HepG2 (cell line): Measurements from ENCODE around the gene RMRP. TPM values are rescaled to one million over a fixed set of nuclear protein-coding genes. Genes with fewer than 3 reads are reported as not detected.

Source experiments
- ATAC-seq: fragments of 200-7000 bp; cut with Tn5 transposase; 3 replicates; pipeline ENCODE4 v1.9.1; 2020; ENCODE audit warnings: mild to moderate bottlenecking, moderate library complexity
- BruUV-seq: library from RNA; stranded (reverse); fragments of 400-500 nt; replicated peaks from 2 replicates; lab custom pipeline; 2021; lab: Mats Ljungman, UMichigan
- CTCF ChIA-PET: fragments of 300-600 bp; formaldehyde crosslinking; extraction: SDS; loops from one replicate; lab custom pipeline; 2021; ENCODE audit warnings: low total read pairs, inconsistent platforms, low intra/inter-chr PET ratio; lab: Yijun Ruan, JAX
- POLR2A ChIA-PET: fragments of 350-600 bp; sonication (Branson Sonifier 250); formaldehyde crosslinking; loops from one replicate; lab custom pipeline; 2020; ENCODE audit warnings: antibody characterized with exemption, inconsistent platforms; lab: Yijun Ruan, JAX
- DNase-seq: peaks from one replicate; pipeline ENCODE4 v3.0.0-alpha.2; 2015; ENCODE audit warnings: low spot score
- FAIRE-seq: peaks from 3 replicates; lab custom pipeline; 2011; peaks lifted over from hg19 to GRCh38; lab: Jason Lieb, UNC
- H2AFZ ChIP-seq: one replicate; pipeline ENCODE4 v1.6.1; 2011; ENCODE audit warnings: low read length, inconsistent platforms
- H3K27ac ChIP-seq: fragments of 300-600 bp; 3 replicates; pipeline ENCODE4 v1.8.0; 2011; ENCODE audit warnings: mixed run types, mild to moderate bottlenecking, mixed read lengths, low read length, inconsistent platforms; ENCODE audit not compliant: insufficient read depth; ENCODE audit errors: extremely low read length
- H3K27me3 ChIP-seq, 2 experiments: fragments of 200-600 bp in 1 of 2; 2 replicates in 1 of 2; 3 replicates in 1 of 2; pipeline versions ENCODE4 v1.6.0 to v1.8.0; 2011; ENCODE audit warnings: low read length in 2 of 2, mild to moderate bottlenecking in 2 of 2, moderate library complexity in 2 of 2, inconsistent platforms in 1 of 2; ENCODE audit not compliant: insufficient read depth in 2 of 2, control insufficient read depth in 1 of 2
- H3K36me3 ChIP-seq, 2 experiments: fragments of 200-600 bp in 1 of 2; replicated peaks in 1 of 2; 2 replicates in 1 of 2; 3 replicates in 1 of 2; pipeline versions ENCODE4 v1.5.1 to v1.8.0; 2011; ENCODE audit warnings: low read length in 2 of 2, inconsistent platforms in 1 of 2; ENCODE audit not compliant: insufficient read depth in 2 of 2, control insufficient read depth in 1 of 2
- H3K4me1 ChIP-seq: 2 replicates; pipeline ENCODE4 v1.5.1; 2012; ENCODE audit warnings: low read length, inconsistent platforms; ENCODE audit not compliant: insufficient read depth
- H3K4me2 ChIP-seq: 2 replicates; pipeline ENCODE4 v1.6.0; 2011; ENCODE audit warnings: low read depth, low read length, inconsistent platforms
- H3K4me3 ChIP-seq, 3 experiments: fragments of 200-600 bp in 1 of 3; sonication (generic), shearing (Covaris generic) in 1 of 3; replicated peaks in 1 of 3; 2 replicates each; pipeline ENCODE4 v1.5.1; 2011 to 2016; ENCODE audit warnings: low read length in 3 of 3, inconsistent platforms in 2 of 3, low read depth in 2 of 3, mild to moderate bottlenecking in 2 of 3, control low read depth in 1 of 3, mixed read lengths in 1 of 3; ENCODE audit not compliant: insufficient read depth in 1 of 3
- H3K79me2 ChIP-seq: one replicate; pipeline ENCODE4 v1.6.1; 2011; ENCODE audit warnings: low read length, inconsistent platforms; ENCODE audit not compliant: insufficient read depth
- H3K9ac ChIP-seq: 2 replicates; pipeline ENCODE4 v1.6.0; 2011; ENCODE audit warnings: mild to moderate bottlenecking, low read depth, low read length, inconsistent platforms; ENCODE audit not compliant: insufficient read depth
- H3K9me3 ChIP-seq: 2 replicates; pipeline ENCODE4 v1.5.1; 2012; ENCODE audit warnings: mild to moderate bottlenecking, low read length
- H4K20me1 ChIP-seq: 2 replicates; pipeline ENCODE4 v1.6.0; 2011; ENCODE audit warnings: inconsistent platforms, mild to moderate bottlenecking, low read length, moderate library complexity; ENCODE audit not compliant: insufficient read depth
- HOXA9 ChIP-seq: sonication (generic); formaldehyde crosslinking; IDR thresholded peaks from 2 replicates; pipeline ENCODE4 v1.8.1; 2022; ENCODE audit warnings: missing genetic modification reagents, mild to moderate bottlenecking, moderate library complexity, borderline replicate concordance
- MEIS2 ChIP-seq: sonication (generic); formaldehyde crosslinking; IDR thresholded peaks from 2 replicates; pipeline ENCODE4 v1.9.0; 2021; ENCODE audit warnings: mild to moderate bottlenecking, missing genetic modification reagents
- ZNF180 ChIP-seq: sonication (generic); formaldehyde crosslinking; IDR thresholded peaks from 2 replicates; pipeline ENCODE4 v1.4.0; 2020; ENCODE audit warnings: low read depth, missing genetic modification reagents, borderline replicate concordance
- ZNF260 ChIP-seq: sonication (generic); formaldehyde crosslinking; IDR thresholded peaks from 2 replicates; pipeline ENCODE4 v1.4.0; 2020; ENCODE audit warnings: missing genetic modification reagents, low read depth, mild to moderate bottlenecking, borderline replicate concordance
- ZNF274 ChIP-seq: sonication (generic); formaldehyde crosslinking; IDR thresholded peaks from 2 replicates; pipeline ENCODE4 v1.5.1; 2020; ENCODE audit warnings: mild to moderate bottlenecking, missing genetic modification reagents
- ZNF567 ChIP-seq: sonication (generic); formaldehyde crosslinking; IDR thresholded peaks from 2 replicates; pipeline ENCODE4 v1.8.1; 2023; ENCODE audit warnings: mild to moderate bottlenecking, missing genetic modification reagents, borderline replicate concordance
- WGBS: methylation state at CpG from one replicate; pipeline ENCODE4 v1.1.6; 2017; ENCODE audit warnings: low lambda C conversion rate; 5-methylcytosine and 5-hydroxymethylcytosine counted together
- in situ Hi-C: cut with HindIII; loops from 2 replicates; pipeline ENCODE4 v1.10.0; 2017; ENCODE audit warnings: low pct_unique_long_range_greater_than_20kb; ENCODE audit not compliant: extremely low pct_ligation_motif_present
- intact Hi-C: fragments of 100-400 bp; cut with micrococcal nuclease; formaldehyde crosslinking; loops from one replicate; pipeline ENCODE4 v1.10.0; 2022; ENCODE audit not compliant: unreplicated experiment
- polyA plus RNA-seq, 8 experiments: library from polyadenylated mRNA; depleted of rRNA in 3 of 8; stranded (reverse) in 7 of 8; unstranded in 1 of 8; fragments of >200 nt; fragmentation: Illumina TruSeq in 4 of 8; extraction: Trizol in 4 of 8; gene quantifications; 2 replicates each; pipeline versions ENCODE4 v1.2.1 to v1.2.3, GENCODE V29; 2011 to 2016; ENCODE audit warnings: low read depth in 4 of 8, missing spikeins in 1 of 8, mixed read lengths in 1 of 8; ENCODE audit not compliant: insufficient read depth in 1 of 8
- total RNA-seq, 5 experiments: library from RNA; depleted of rRNA; stranded (reverse); fragments of >200 nt; fragmentation: Illumina TruSeq; extraction: Trizol; gene quantifications; 2 replicates each; pipeline ENCODE4 v1.2.3, GENCODE V29; 2016; ENCODE audit warnings: low read depth in 1 of 5
- TF ChIP-seq, protein P1 (sequence below): sonication (generic); formaldehyde crosslinking; IDR thresholded peaks from 2 replicates; pipeline ENCODE4 v1.4.0; 2020; ENCODE audit warnings: mild to moderate bottlenecking, missing genetic modification reagents, borderline replicate concordance
- TF ChIP-seq, protein P2 (sequence below): sonication (generic); formaldehyde crosslinking; IDR thresholded peaks from 2 replicates; pipeline ENCODE4 v1.4.0; 2020; ENCODE audit warnings: missing genetic modification reagents, borderline replicate concordance

Gene RMRP
- total and polyA plus RNA-seq, 2 of the 13 experiments (the other 11 are each of a cell fraction or from before 2014, with no cell fraction given): 51.4 to 4,025 TPM

DNA sequence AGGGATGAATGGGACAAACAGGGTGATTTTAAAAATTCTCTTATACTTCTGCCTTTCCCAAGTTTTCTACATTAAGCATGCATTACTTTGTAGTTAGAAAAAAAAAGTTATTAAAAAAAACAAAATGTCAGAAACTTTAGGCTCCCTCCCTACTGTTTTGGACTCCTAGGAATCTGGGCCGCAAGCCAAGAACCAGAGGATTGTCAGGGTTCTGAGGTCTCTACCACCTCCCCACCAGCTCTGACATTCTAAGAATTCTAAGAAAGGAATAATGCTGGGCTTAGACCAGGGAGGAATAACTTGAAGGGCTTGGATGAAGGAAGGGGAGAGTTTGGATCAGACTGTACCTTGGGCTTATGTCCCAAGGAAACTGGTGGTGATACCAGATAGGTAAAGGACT is 8.2 kb upstream of the RMRP start:
- DNase-seq (no peak), FAIRE-seq (no peak), ATAC-seq (no peak)
- H3K4me3 ChIP-seq: no peak overlapping the region
- H3K9me3 ChIP-seq: no peaks in the 10 kb centered on the region
- H3K9ac ChIP-seq: no peak overlapping the region
- H3K27me3 ChIP-seq: no peaks in the 10 kb centered on the region
- H3K79me2 ChIP-seq: peaks cover 10% of the 10 kb centered on the region
- no peak overlapping the region for H3K27ac ChIP-seq
- WGBS: 100% methylated on average over 1 of the region's 1 CpG
- H3K4me1 ChIP-seq: peaks cover 79% of the 10 kb centered on the region
- H2AFZ ChIP-seq: no peak overlapping the region
- H4K20me1 ChIP-seq: no peaks in the 10 kb centered on the region
- POLR2A ChIA-PET: interaction anchor here (1.7 to 2.5 kb wide), 3 partner anchors 8 to 65 kb away, joined by 5 to 24 read pairs (median 10); partner anchors contain the start of genes CA9, CREB3 and TLN1
- H3K36me3 ChIP-seq: peaks cover 2 to 5% of the 10 kb centered on the region in 2 experiments; a peak in 3 of 5 replicates
- no peak overlapping the region for H3K4me2 ChIP-seq
- CTCF ChIA-PET: interaction anchor here (1.6 kb wide), 1 partner anchor 31 kb away, joined by 5 read pairs; no protein-coding TSS in a partner anchor
- intact Hi-C loops: no loop called here
- no TSS peak for BruUV-seq
- in situ Hi-C loops: loop anchor here (5.0 kb wide), 1 partner anchor 61 kb away; no protein-coding TSS in a partner anchor
- TF ChIP-seq ZNF180 (CRISPR knock-in tag): no peak
- TF ChIP-seq, protein P1, sequence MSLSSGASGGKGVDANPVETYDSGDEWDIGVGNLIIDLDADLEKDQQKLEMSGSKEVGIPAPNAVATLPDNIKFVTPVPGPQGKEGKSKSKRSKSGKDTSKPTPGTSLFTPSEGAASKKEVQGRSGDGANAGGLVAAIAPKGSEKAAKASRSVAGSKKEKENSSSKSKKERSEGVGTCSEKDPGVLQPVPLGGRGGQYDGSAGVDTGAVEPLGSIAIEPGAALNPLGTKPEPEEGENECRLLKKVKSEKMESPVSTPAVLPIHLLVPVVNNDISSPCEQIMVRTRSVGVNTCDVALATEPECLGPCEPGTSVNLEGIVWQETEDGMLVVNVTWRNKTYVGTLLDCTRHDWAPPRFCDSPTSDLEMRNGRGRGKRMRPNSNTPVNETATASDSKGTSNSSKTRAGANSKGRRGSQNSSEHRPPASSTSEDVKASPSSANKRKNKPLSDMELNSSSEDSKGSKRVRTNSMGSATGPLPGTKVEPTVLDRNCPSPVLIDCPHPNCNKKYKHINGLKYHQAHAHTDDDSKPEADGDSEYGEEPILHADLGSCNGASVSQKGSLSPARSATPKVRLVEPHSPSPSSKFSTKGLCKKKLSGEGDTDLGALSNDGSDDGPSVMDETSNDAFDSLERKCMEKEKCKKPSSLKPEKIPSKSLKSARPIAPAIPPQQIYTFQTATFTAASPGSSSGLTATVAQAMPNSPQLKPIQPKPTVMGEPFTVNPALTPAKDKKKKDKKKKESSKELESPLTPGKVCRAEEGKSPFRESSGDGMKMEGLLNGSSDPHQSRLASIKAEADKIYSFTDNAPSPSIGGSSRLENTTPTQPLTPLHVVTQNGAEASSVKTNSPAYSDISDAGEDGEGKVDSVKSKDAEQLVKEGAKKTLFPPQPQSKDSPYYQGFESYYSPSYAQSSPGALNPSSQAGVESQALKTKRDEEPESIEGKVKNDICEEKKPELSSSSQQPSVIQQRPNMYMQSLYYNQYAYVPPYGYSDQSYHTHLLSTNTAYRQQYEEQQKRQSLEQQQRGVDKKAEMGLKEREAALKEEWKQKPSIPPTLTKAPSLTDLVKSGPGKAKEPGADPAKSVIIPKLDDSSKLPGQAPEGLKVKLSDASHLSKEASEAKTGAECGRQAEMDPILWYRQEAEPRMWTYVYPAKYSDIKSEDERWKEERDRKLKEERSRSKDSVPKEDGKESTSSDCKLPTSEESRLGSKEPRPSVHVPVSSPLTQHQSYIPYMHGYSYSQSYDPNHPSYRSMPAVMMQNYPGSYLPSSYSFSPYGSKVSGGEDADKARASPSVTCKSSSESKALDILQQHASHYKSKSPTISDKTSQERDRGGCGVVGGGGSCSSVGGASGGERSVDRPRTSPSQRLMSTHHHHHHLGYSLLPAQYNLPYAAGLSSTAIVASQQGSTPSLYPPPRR (CRISPR knock-in tag): no peak
- TF ChIP-seq, protein P2, sequence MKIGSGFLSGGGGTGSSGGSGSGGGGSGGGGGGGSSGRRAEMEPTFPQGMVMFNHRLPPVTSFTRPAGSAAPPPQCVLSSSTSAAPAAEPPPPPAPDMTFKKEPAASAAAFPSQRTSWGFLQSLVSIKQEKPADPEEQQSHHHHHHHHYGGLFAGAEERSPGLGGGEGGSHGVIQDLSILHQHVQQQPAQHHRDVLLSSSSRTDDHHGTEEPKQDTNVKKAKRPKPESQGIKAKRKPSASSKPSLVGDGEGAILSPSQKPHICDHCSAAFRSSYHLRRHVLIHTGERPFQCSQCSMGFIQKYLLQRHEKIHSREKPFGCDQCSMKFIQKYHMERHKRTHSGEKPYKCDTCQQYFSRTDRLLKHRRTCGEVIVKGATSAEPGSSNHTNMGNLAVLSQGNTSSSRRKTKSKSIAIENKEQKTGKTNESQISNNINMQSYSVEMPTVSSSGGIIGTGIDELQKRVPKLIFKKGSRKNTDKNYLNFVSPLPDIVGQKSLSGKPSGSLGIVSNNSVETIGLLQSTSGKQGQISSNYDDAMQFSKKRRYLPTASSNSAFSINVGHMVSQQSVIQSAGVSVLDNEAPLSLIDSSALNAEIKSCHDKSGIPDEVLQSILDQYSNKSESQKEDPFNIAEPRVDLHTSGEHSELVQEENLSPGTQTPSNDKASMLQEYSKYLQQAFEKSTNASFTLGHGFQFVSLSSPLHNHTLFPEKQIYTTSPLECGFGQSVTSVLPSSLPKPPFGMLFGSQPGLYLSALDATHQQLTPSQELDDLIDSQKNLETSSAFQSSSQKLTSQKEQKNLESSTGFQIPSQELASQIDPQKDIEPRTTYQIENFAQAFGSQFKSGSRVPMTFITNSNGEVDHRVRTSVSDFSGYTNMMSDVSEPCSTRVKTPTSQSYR (CRISPR knock-in tag): no peak
- no peak for TF ChIP-seq ZNF567 (CRISPR knock-in tag)
- TF ChIP-seq MEIS2 (CRISPR knock-in tag): no peak
- no peak for TF ChIP-seq ZNF274 (CRISPR knock-in tag)
- TF ChIP-seq HOXA9: no peak
- no peak for TF ChIP-seq ZNF260
